IMR-90 (cell line): ENCODE results near the gene PDIA4. TPM values are rescaled to one million over a fixed set of nuclear protein-coding genes. Genes with fewer than 3 reads are reported as not detected.

Source experiments
- ATAC-seq: fragments of 200-7000 bp; cut with Tn5 transposase; 2 replicates; pipeline ENCODE4 v1.9.1; 2020; ENCODE audit warnings: low read depth, mild to moderate bottlenecking, moderate library complexity
- BruUV-seq: library from RNA; stranded (reverse); fragments of 400-500 nt; replicated peaks from 2 replicates; lab custom pipeline; 2021; lab: Mats Ljungman, UMichigan
- CTCF ChIA-PET: fragments of 300-600 bp; formaldehyde crosslinking; extraction: SDS; loops from one replicate; lab custom pipeline; 2021; ENCODE audit warnings: antibody characterized with exemption; lab: Yijun Ruan, JAX
- POLR2A ChIA-PET: fragments of 300-600 bp; sonication (Branson Sonifier 250); formaldehyde crosslinking; loops from one replicate; lab custom pipeline; 2022; ENCODE audit warnings: antibody characterized with exemption; ENCODE audit not compliant: unreplicated experiment; lab: Charles Lee
- DNase-seq: peaks from one replicate; pipeline ENCODE4 v3.0.0; 2013
- H2AFZ ChIP-seq: replicated peaks from 2 replicates; pipeline ENCODE3; 2013; ENCODE audit warnings: low read length, mild to moderate bottlenecking; ENCODE audit not compliant: poor library complexity
- H2AK5ac ChIP-seq: 2 replicates; pipeline ENCODE4 v1.6.1; 2013; ENCODE audit warnings: low read depth, low read length, inconsistent platforms
- H2AK9ac ChIP-seq: replicated peaks from 2 replicates; pipeline ENCODE3; 2013; ENCODE audit warnings: mild to moderate bottlenecking, low read depth, low read length, moderate library complexity; ENCODE audit not compliant: poor library complexity
- H2BK120ac ChIP-seq: 2 replicates; pipeline ENCODE4 v1.6.1; 2013; ENCODE audit warnings: low read depth, low read length, inconsistent platforms
- H2BK15ac ChIP-seq: 3 replicates; pipeline ENCODE4 v1.6.1; 2013; ENCODE audit warnings: low read depth, low read length, inconsistent platforms
- H2BK20ac ChIP-seq: 2 replicates; pipeline ENCODE4 v1.6.1; 2013; ENCODE audit warnings: low read depth, mild to moderate bottlenecking, inconsistent platforms, low read length, moderate library complexity
- H2BK5ac ChIP-seq: 2 replicates; pipeline ENCODE4 v1.6.1; 2013; ENCODE audit warnings: mild to moderate bottlenecking, low read depth, low read length, inconsistent platforms; ENCODE audit not compliant: poor library complexity, severe bottlenecking
- H3K14ac ChIP-seq: replicated peaks from 2 replicates; pipeline ENCODE4 v1.6.1; 2013; ENCODE audit warnings: low read depth, low read length, inconsistent platforms
- H3K18ac ChIP-seq: 2 replicates; pipeline ENCODE4 v1.6.1; 2013; ENCODE audit warnings: low read depth, low read length, control low read depth
- H3K23ac ChIP-seq: 2 replicates; pipeline ENCODE4 v1.6.1; 2013; ENCODE audit warnings: low read depth, low read length, inconsistent platforms
- H3K27ac ChIP-seq: 2 replicates; pipeline ENCODE4 v1.5.1; 2013; ENCODE audit warnings: mild to moderate bottlenecking, control low read depth, low read length; ENCODE audit not compliant: insufficient read depth
- H3K27me3 ChIP-seq: 2 replicates; pipeline ENCODE4 v1.6.1; 2013; ENCODE audit warnings: low read length; ENCODE audit not compliant: control insufficient read depth, insufficient read depth
- H3K36me3 ChIP-seq: 2 replicates; pipeline ENCODE4 v1.6.1; 2013; ENCODE audit warnings: low read length, mixed read lengths; ENCODE audit not compliant: control insufficient read depth, insufficient read depth
- H3K4ac ChIP-seq: 2 replicates; pipeline ENCODE4 v1.6.1; 2013; ENCODE audit warnings: low read depth, low read length, inconsistent platforms
- H3K4me1 ChIP-seq: 2 replicates; pipeline ENCODE4 v1.6.1; 2013; ENCODE audit warnings: low read length, mixed read lengths; ENCODE audit not compliant: control insufficient read depth, insufficient read depth
- H3K4me2 ChIP-seq: 2 replicates; pipeline ENCODE4 v1.6.1; 2013; ENCODE audit warnings: low read depth, mild to moderate bottlenecking, control low read depth, low read length, moderate library complexity
- H3K4me3 ChIP-seq: 2 replicates; pipeline ENCODE4 v1.5.1; 2013; ENCODE audit warnings: low read depth, mild to moderate bottlenecking, control low read depth, low read length, moderate library complexity; ENCODE audit not compliant: insufficient read depth
- H3K56ac ChIP-seq: 2 replicates; pipeline ENCODE4 v1.6.1; 2013; ENCODE audit warnings: low read length, inconsistent platforms; ENCODE audit not compliant: insufficient read depth; ENCODE audit errors: extremely low read depth
- H3K79me1 ChIP-seq, 2 experiments: 2 replicates each; pipeline ENCODE4 v1.6.1; 2013; ENCODE audit warnings: low read length in 2 of 2, inconsistent platforms in 1 of 2, low read depth in 1 of 2
- H3K9ac ChIP-seq: 2 replicates; pipeline ENCODE4 v1.6.1; 2013; ENCODE audit warnings: low read depth, low read length, control low read depth
- H3K9me1 ChIP-seq: 2 replicates; pipeline ENCODE4 v1.6.1; 2013; ENCODE audit warnings: low read length, inconsistent platforms; ENCODE audit not compliant: insufficient read depth
- H3K9me3 ChIP-seq: 2 replicates; pipeline ENCODE4 v1.6.1; 2013; ENCODE audit warnings: low read length; ENCODE audit not compliant: control insufficient read depth, insufficient read depth
- H4K20me1 ChIP-seq: 2 replicates; pipeline ENCODE4 v1.6.1; 2013; ENCODE audit warnings: low read length, inconsistent platforms; ENCODE audit not compliant: insufficient read depth
- H4K5ac ChIP-seq: 2 replicates; pipeline ENCODE4 v1.6.1; 2013; ENCODE audit warnings: mild to moderate bottlenecking, low read depth, low read length, control low read depth
- H4K8ac ChIP-seq, 2 experiments: 2 replicates each; pipeline ENCODE4 v1.6.1; 2013; ENCODE audit warnings: low read depth in 2 of 2, low read length in 2 of 2, control low read depth in 1 of 2, inconsistent platforms in 1 of 2
- H4K91ac ChIP-seq: 2 replicates; pipeline ENCODE4 v1.6.1; 2013; ENCODE audit warnings: low read depth, low read length, inconsistent platforms; ENCODE audit not compliant: insufficient read depth
- CHD1 ChIP-seq: IDR thresholded peaks from 2 replicates; pipeline ENCODE4 v1.6.1; 2012; ENCODE audit warnings: low read depth, low read length, improper control_type of control experiment
- FOS ChIP-seq: fragments of 150-350 bp; IDR thresholded peaks from 2 replicates; pipeline ENCODE4 v1.6.1; 2016; ENCODE audit warnings: low read depth, low read length
- MAZ ChIP-seq: IDR thresholded peaks from 2 replicates; pipeline ENCODE4 v1.6.1; 2012; ENCODE audit warnings: low read depth, mild to moderate bottlenecking, low read length, improper control_type of control experiment, moderate library complexity, borderline replicate concordance
- RCOR1 ChIP-seq: IDR thresholded peaks from 2 replicates; pipeline ENCODE4 v1.6.1; 2012; ENCODE audit warnings: mild to moderate bottlenecking, low read length, improper control_type of control experiment; ENCODE audit not compliant: insufficient replicate concordance
- RFX5 ChIP-seq: IDR thresholded peaks from 2 replicates; pipeline ENCODE4 v1.8.0; 2012; ENCODE audit warnings: low read depth, mild to moderate bottlenecking, low read length, moderate library complexity
- WGBS, 2 experiments: methylation state at CpG; one replicate each; pipeline versions ENCODE4 v1.1.5 to v1.1.7; 2013; ENCODE audit warnings: missing lambda C conversion rate in 2 of 2; ENCODE audit not compliant: insufficient read length in 1 of 2; ENCODE audit errors: extremely low coverage in 2 of 2; 5-methylcytosine and 5-hydroxymethylcytosine counted together
- dilution Hi-C: fragments of 300-500 bp; cut with HindIII; formaldehyde crosslinking; loops from one replicate; pipeline ENCODE4 v1.14.3; 2018; ENCODE audit warnings: low sequenced_read_pairs; ENCODE audit not compliant: unreplicated experiment
- in situ Hi-C: fragments of 300-500 bp; cut with MboI; formaldehyde crosslinking; loops from 3 replicates; pipeline ENCODE4 v1.14.3; 2019; ENCODE audit warnings: low sequenced_read_pairs, inconsistent platforms, mixed read lengths
- intact Hi-C: fragments of 100-400 bp; cut with micrococcal nuclease; formaldehyde crosslinking; loops from 2 replicates; pipeline ENCODE4 v1.10.0; 2022
- polyA plus RNA-seq, 3 experiments: library from polyadenylated mRNA; depleted of rRNA; stranded (reverse); fragments of >200 nt; gene quantifications; 2 replicates each; pipeline ENCODE4 v1.2.3, GENCODE V29; 2012; ENCODE audit warnings: low replicate concordance in 1 of 3
- total RNA-seq: library from RNA; depleted of rRNA; stranded (reverse); fragments of >200 nt; gene quantifications from 2 replicates; pipeline ENCODE4 v1.2.3, GENCODE V29; 2012

Gene PDIA4
- total and polyA plus RNA-seq, 2 of the 4 experiments (the other 2 are of a cell fraction), result 241 to 304 TPM

- intact Hi-C loops, result no loop called here
- no peaks in the 10 kb centered on the region; the same call in 1 of the 2 replicates for H4K20me1 ChIP-seq
- CTCF ChIA-PET, result no interaction called here
Observed at GRCh38 chr7:149001427-149002068, 26.8 kb downstream of the PDIA4 start.

More at GRCh38 chr7:149001427-149002068, 26.8 kb downstream of the PDIA4 start:
- POLR2A ChIA-PET, result no interaction called here
- Histone ChIP-seq H3K56ac (no peak overlapping the region), H4K91ac (no peak overlapping the region), H3K36me3 (peaks cover 23% of the 10 kb centered on the region), H2BK120ac (no peak overlapping the region), H3K9ac (no peak overlapping the region), H3K4me1 (no peaks in the 10 kb centered on the region), H4K8ac (no peak overlapping the region), H2BK15ac (no peak overlapping the region), H3K9me3 (no peaks in the 10 kb centered on the region), H2BK20ac (no peak overlapping the region), H3K27me3 (no peaks in the 10 kb centered on the region), H3K79me1 (peaks cover 0 to 7% of the 10 kb centered on the region in 2 experiments; a peak in 1 of 4 replicates), H2AK9ac (no peak overlapping the region), H2AK5ac (no peak overlapping the region), H3K14ac (no peak overlapping the region), H3K23ac (no peak overlapping the region), H3K9me1 (no peaks in the 10 kb centered on the region), H3K4me3 (no peak overlapping the region), H3K27ac (no peak overlapping the region), H2AFZ (no peak overlapping the region), H2BK5ac (no peak overlapping the region), H3K4me2 (no peak overlapping the region), H3K4ac (no peak overlapping the region), H4K5ac (no peak overlapping the region), H3K18ac (no peak overlapping the region)
- TF ChIP-seq RCOR1 (no peak), FOS (no peak), CHD1 (no peak), MAZ (no peak), RFX5 (no peak)
- DNase-seq (no peak), ATAC-seq (no peak)
- no TSS peak for BruUV-seq
- 73% methylated on average over 5 of the region's 11 CpGs; no CpG with 5 or more reads in 1 of the 2 experiments for WGBS, 2 experiments
- in situ Hi-C loops, result no loop called here
- dilution Hi-C loops, result no loop called here
